NCI-H526 (cell line): Measurements from ENCODE around the gene CROT.

ENCODE experiments used
- DNase-seq, 2 experiments: peaks; one replicate each; lab custom pipeline; 2025; lab: John Stamatoyannopoulos, UW

Gene CROT

GRCh38 chr7:87345166-87345927 is at the start of gene CROT:
TSS of gene CROT (plus strand) at chr7:87345664. CDS start at chr7:87349069, 3,405 bp downstream.
- DNase-seq, result peak; percentile 93 to 98

- DNase-seq, result no peak
These were observed 44.7 kb upstream of the CROT start for GRCh38 chr7:87300756-87301155.

- DNase-seq, result no peak
These were observed 34.6 kb upstream of the CROT start for GRCh38 chr7:87310790-87311419.

GRCh38 chr7:87312215-87312865 is 33.1 kb upstream of the CROT start:
- DNase-seq, result peak; percentile 10 to 67

- DNase-seq, result no peak
These were observed 29.3 kb upstream of the CROT start for GRCh38 chr7:87316097-87316700.

- DNase-seq, result no peak
These were observed 28.5 kb upstream of the CROT start for GRCh38 chr7:87316846-87317552.

- no peak for DNase-seq
These were observed 27.7 kb upstream of the CROT start for GRCh38 chr7:87317691-87318245.

GRCh38 chr7:87318741-87319140 is 26.7 kb upstream of the CROT start:
- peak in 1 of 2 experiments; percentile 15 for DNase-seq

- peak in 1 of 2 experiments; percentile 49 for DNase-seq
These were observed 26.3 kb upstream of the CROT start for GRCh38 chr7:87319154-87319581.

- DNase-seq, result no peak
These were observed 22.6 kb upstream of the CROT start for GRCh38 chr7:87322912-87323311.

GRCh38 chr7:87325576-87326370 is 19.7 kb upstream of the CROT start:
- DNase-seq, result no peak

- DNase-seq, result peak in 1 of 2 experiments; percentile 6
These were observed 17.2 kb upstream of the CROT start for GRCh38 chr7:87328281-87328680.

GRCh38 chr7:87330316-87330715 is 15.1 kb upstream of the CROT start:
- no peak for DNase-seq

- DNase-seq, result no peak
These were observed 14.5 kb upstream of the CROT start for GRCh38 chr7:87330942-87331341.

- no peak for DNase-seq
These were observed 13.7 kb upstream of the CROT start for GRCh38 chr7:87331687-87332252.

GRCh38 chr7:87332321-87332720 is 13.1 kb upstream of the CROT start:
- DNase-seq, result no peak

GRCh38 chr7:87336136-87336535 is 9.3 kb upstream of the CROT start:
- DNase-seq, result no peak

GRCh38 chr7:87337331-87337730 is 8.1 kb upstream of the CROT start:
- DNase-seq, result no peak

GRCh38 chr7:87339373-87339897 is 6.0 kb upstream of the CROT start:
- no peak for DNase-seq

- no peak for DNase-seq
These were observed 4.0 kb upstream of the CROT start for GRCh38 chr7:87341441-87341840.
